H1 (cell line): ENCODE results near the gene EMC1.

Source experiments
- EGR1 ChIP-seq: IDR thresholded peaks from 2 replicates; pipeline ENCODE4 v1.6.1; 2011; ENCODE audit warnings: low read depth, low read length, borderline replicate concordance
- POLR2A ChIP-seq, 2 experiments: IDR thresholded peaks; 1 replicate in 1 of 2; 2 replicates in 1 of 2; pipeline ENCODE4 v1.6.1; 2011; ENCODE audit warnings: low read depth in 2 of 2, low read length in 2 of 2, mild to moderate bottlenecking in 2 of 2; ENCODE audit errors: control extremely low read depth in 1 of 2
- POLR2AphosphoS5 ChIP-seq: IDR thresholded peaks from 2 replicates; pipeline ENCODE4 v1.6.1; 2011; ENCODE audit warnings: low read depth, low read length
- RXRA ChIP-seq: IDR thresholded peaks from 2 replicates; pipeline ENCODE4 v1.6.1; 2011; ENCODE audit warnings: low read depth, mild to moderate bottlenecking, low read length, moderate library complexity; ENCODE audit not compliant: insufficient read depth
- SAP30 ChIP-seq: fragments of 300-600 bp; sonication (generic); IDR thresholded peaks from 2 replicates; pipeline ENCODE4 v1.7.1; 2012; ENCODE audit warnings: low read length, moderate library complexity, mild to moderate bottlenecking, inconsistent platforms; ENCODE audit not compliant: insufficient read depth, insufficient replicate concordance
- SP2 ChIP-seq: IDR thresholded peaks from 2 replicates; pipeline ENCODE4 v1.6.1; 2012; ENCODE audit warnings: mild to moderate bottlenecking, low read length, inconsistent platforms
- TAF7 ChIP-seq: optimal IDR thresholded peaks from 2 replicates; pipeline ENCODE3; 2011; ENCODE audit warnings: low read depth, mild to moderate bottlenecking, inconsistent platforms, low read length, moderate library complexity, borderline replicate concordance
- TF ChIP-seq, protein P1 (sequence below), 3 experiments: IDR thresholded peaks; 1 replicate in 2 of 3; 2 replicates in 1 of 3; pipeline versions ENCODE4 v1.5.1 to v1.6.1; 2011; ENCODE audit warnings: low read length in 3 of 3, mild to moderate bottlenecking in 3 of 3, inconsistent platforms in 2 of 3, low read depth in 1 of 3, moderate library complexity in 1 of 3; ENCODE audit not compliant: insufficient read depth in 1 of 3; ENCODE audit errors: control extremely low read depth in 1 of 3

GRCh38 chr1:19260211-19261138 lies 9.2 kb upstream of the EMC1 start:
- TF ChIP-seq POLR2A (IDR thresholded peaks at IDR 0.05; ENCODE audit: control extremely low read depth in 1 of 2, low read depth in 2 of 2, low read length in 2 of 2): no peak
- no peak for TF ChIP-seq RXRA
- TF ChIP-seq, protein P1, sequence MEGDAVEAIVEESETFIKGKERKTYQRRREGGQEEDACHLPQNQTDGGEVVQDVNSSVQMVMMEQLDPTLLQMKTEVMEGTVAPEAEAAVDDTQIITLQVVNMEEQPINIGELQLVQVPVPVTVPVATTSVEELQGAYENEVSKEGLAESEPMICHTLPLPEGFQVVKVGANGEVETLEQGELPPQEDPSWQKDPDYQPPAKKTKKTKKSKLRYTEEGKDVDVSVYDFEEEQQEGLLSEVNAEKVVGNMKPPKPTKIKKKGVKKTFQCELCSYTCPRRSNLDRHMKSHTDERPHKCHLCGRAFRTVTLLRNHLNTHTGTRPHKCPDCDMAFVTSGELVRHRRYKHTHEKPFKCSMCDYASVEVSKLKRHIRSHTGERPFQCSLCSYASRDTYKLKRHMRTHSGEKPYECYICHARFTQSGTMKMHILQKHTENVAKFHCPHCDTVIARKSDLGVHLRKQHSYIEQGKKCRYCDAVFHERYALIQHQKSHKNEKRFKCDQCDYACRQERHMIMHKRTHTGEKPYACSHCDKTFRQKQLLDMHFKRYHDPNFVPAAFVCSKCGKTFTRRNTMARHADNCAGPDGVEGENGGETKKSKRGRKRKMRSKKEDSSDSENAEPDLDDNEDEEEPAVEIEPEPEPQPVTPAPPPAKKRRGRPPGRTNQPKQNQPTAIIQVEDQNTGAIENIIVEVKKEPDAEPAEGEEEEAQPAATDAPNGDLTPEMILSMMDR (IDR thresholded peaks at IDR 0.05; ENCODE audit: control extremely low read depth in 1 of 3, insufficient read depth in 1 of 3, low read depth in 1 of 3, low read length in 3 of 3): no peak
- no peak; the same call in 1 of the 2 replicates for TF ChIP-seq POLR2AphosphoS5
- no peak for TF ChIP-seq SP2
- TF ChIP-seq SAP30: no peak
- no peak for TF ChIP-seq EGR1
- TF ChIP-seq TAF7: no peak
